Gastrocnemius medialis (tissue), 4 donors: ENCODE data around the gene TRIM46.
A peak's percentile ranks its signal among the peaks of the same experiment; 100 is the strongest.

Experiments
- POLR2A ChIP-seq, 2 donors: fragments of 450-650 bp; IDR thresholded peaks; one replicate each; pipeline ENCODE4 v1.6.1; 2017; ENCODE audit warnings: antibody characterized with exemption in 2 of 2, mild to moderate bottlenecking in 2 of 2, moderate library complexity in 2 of 2
- TF ChIP-seq, protein P1 (sequence below), 5 experiments: fragments of 450-650 bp in 3 of 5; fragments of 200-600 bp in 2 of 5; sonication (generic) in 2 of 5; IDR thresholded peaks in 4 of 5; conservative IDR thresholded peaks in 1 of 5; 1 replicate in 4 of 5; 2 replicates in 1 of 5; pipeline ENCODE4 v1.5.1; 2016 to 2019; ENCODE audit warnings: antibody characterized with exemption in 5 of 5, mild to moderate bottlenecking in 3 of 5, moderate library complexity in 3 of 5

- TF ChIP-seq, protein P1, sequence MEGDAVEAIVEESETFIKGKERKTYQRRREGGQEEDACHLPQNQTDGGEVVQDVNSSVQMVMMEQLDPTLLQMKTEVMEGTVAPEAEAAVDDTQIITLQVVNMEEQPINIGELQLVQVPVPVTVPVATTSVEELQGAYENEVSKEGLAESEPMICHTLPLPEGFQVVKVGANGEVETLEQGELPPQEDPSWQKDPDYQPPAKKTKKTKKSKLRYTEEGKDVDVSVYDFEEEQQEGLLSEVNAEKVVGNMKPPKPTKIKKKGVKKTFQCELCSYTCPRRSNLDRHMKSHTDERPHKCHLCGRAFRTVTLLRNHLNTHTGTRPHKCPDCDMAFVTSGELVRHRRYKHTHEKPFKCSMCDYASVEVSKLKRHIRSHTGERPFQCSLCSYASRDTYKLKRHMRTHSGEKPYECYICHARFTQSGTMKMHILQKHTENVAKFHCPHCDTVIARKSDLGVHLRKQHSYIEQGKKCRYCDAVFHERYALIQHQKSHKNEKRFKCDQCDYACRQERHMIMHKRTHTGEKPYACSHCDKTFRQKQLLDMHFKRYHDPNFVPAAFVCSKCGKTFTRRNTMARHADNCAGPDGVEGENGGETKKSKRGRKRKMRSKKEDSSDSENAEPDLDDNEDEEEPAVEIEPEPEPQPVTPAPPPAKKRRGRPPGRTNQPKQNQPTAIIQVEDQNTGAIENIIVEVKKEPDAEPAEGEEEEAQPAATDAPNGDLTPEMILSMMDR (IDR thresholded peaks at IDR 0.05 in 4 of 5, conservative IDR thresholded peaks at IDR 0.05 in 1 of 5): peak in 1 of 5 experiments; percentile 3
- TF ChIP-seq POLR2A (IDR thresholded peaks at IDR 0.05): peak; percentile 53 to 74
Measured at GRCh38 chr1:155227261-155228095, 53.8 kb downstream of the TRIM46 start.
